Urothelium cell line (cell line): Measurements from ENCODE around the gene POLD3.
"Not testable (repeated sequence)": the region's sequence is repeated elsewhere in the genome, so short reads cannot be mapped to it uniquely, and the experiment has no call there.

ENCODE experiments used
- DNase-seq: peaks from one replicate; pipeline ENCODE4 v3.0.0; 2011; ENCODE audit warnings: low spot score, mixed read lengths
- FAIRE-seq: peaks from 2 replicates; lab custom pipeline; 2011; peaks lifted over from hg19 to GRCh38; lab: Jason Lieb, UNC

The POLD3 gene

GRCh38 chr11:74633406-74634393 lies 41.3 kb downstream of the POLD3 start:
- FAIRE-seq (no peak), DNase-seq (no peak)

- FAIRE-seq (no peak), DNase-seq (peak; percentile 52)
Observed at GRCh38 chr11:74634537-74634936, 42.2 kb downstream of the POLD3 start.

GRCh38 chr11:74636630-74637184 lies 44.3 kb downstream of the POLD3 start:
- peak; percentile 12 for DNase-seq

GRCh38 chr11:74637700-74638099 lies 45.3 kb downstream of the POLD3 start:
- no peak for FAIRE-seq

More at GRCh38 chr11:74636630-74637184, 44.3 kb downstream of the POLD3 start:
- FAIRE-seq, result no peak

GRCh38 chr11:74638869-74639268 lies 46.5 kb downstream of the POLD3 start:
- DNase-seq (no peak), FAIRE-seq (no peak)

More at GRCh38 chr11:74637700-74638099, 45.3 kb downstream of the POLD3 start:
- no peak for DNase-seq

- DNase-seq (no peak), FAIRE-seq (no peak)
Observed at GRCh38 chr11:74639533-74639932, 47.2 kb downstream of the POLD3 start.

GRCh38 chr11:74641289-74641688 lies 48.9 kb downstream of the POLD3 start:
- FAIRE-seq, result no peak
- DNase-seq, result no peak

- DNase-seq, result no peak
- no peak for FAIRE-seq
Observed at GRCh38 chr11:74641905-74642304, 49.5 kb downstream of the POLD3 start.

GRCh38 chr11:74642912-74643311 lies 50.5 kb downstream of the POLD3 start:
- FAIRE-seq, result no peak

GRCh38 chr11:74644081-74644480 lies 51.7 kb downstream of the POLD3 start:
- FAIRE-seq, result no peak

More at GRCh38 chr11:74642912-74643311, 50.5 kb downstream of the POLD3 start:
- DNase-seq, result no peak

GRCh38 chr11:74646215-74646614 lies 53.8 kb downstream of the POLD3 start:
- no peak for DNase-seq
- no peak for FAIRE-seq

More at GRCh38 chr11:74644081-74644480, 51.7 kb downstream of the POLD3 start:
- DNase-seq, result no peak

GRCh38 chr11:74646954-74647353 lies 54.6 kb downstream of the POLD3 start:
- FAIRE-seq (no peak), DNase-seq (no peak)

GRCh38 chr11:74647404-74647803 lies 55.0 kb downstream of the POLD3 start:
- DNase-seq, result no peak
- FAIRE-seq, result no peak

- DNase-seq (no peak), FAIRE-seq (no peak)
Observed at GRCh38 chr11:74647831-74648230, 55.4 kb downstream of the POLD3 start.

- DNase-seq (no peak), FAIRE-seq (no peak)
Observed at GRCh38 chr11:74648894-74649293, 56.5 kb downstream of the POLD3 start.

- DNase-seq (no peak), FAIRE-seq (no peak)
Observed at GRCh38 chr11:74650498-74650897, 58.1 kb downstream of the POLD3 start.

GRCh38 chr11:74654976-74655375 lies 62.6 kb downstream of the POLD3 start:
- FAIRE-seq (no peak), DNase-seq (no peak)

- not testable (repeated sequence) for FAIRE-seq, DNase-seq
Observed at GRCh38 chr11:74659124-74659523, 66.7 kb downstream of the POLD3 start.

- FAIRE-seq, result no peak
- DNase-seq, result no peak
Observed at GRCh38 chr11:74662487-74663103, 70.2 kb downstream of the POLD3 start.

- no peak for FAIRE-seq
- no peak for DNase-seq
Observed at GRCh38 chr11:74663315-74663714, 70.9 kb downstream of the POLD3 start.
